GM21381 (cell line): ENCODE measurements around the gene TPRA1.

Source experiments
- ATAC-seq: cut with Tn5 transposase; IDR thresholded peaks from one replicate; pipeline ENCODE4 v1.9.1; 2021; ENCODE audit warnings: mild to moderate bottlenecking, moderate library complexity; ENCODE audit not compliant: unreplicated experiment

TPRA1 gene

DNA sequence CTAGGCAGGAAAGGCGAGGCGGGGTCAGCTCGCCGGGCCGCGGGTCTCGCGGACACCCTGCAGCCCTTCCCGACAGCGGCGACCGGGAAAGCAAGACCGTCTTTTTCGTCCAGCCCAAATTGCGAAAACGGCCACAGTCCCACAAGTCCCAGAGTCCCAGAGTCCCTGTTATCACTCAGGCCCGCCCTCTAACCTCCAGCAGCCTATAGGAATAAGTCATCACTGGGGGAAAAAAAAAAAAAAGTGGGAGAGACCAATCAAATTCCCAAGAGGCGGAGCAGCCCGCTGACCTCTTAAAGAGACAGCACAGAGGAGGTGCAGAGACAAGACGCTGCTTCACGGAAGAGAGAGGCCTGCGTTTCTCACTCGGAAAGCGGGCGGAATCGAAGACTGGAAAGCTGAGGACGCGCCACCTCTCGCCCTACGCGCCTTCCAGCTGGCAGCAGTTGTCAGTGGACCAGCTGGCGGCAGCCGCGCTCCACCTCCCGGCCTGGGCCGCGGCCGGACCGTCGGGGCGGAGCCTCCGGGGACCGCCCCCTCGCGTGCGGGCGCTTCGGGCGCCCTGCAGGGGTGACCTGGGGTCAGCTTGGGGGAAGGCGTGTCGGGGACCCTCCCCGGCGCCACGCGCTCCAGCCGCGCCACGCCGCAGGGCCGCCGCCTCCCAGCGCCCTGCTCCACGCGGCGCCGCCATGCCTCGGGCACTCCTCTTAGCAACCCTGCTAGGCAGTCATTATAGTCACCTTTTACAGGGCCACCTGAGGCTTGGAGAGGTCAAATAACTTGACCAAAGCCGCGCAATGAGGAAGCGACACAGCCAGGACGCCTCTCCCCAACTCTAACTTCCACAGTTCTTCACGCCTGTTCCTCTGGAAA is at the start of gene TPRA1:
Gene TPRA1, minus strand, starts transcription at position 141 of the 873 bp plus-strand sequence. CDS start 10,587 bp downstream, outside the sequence.
- peak; percentile 69 for ATAC-seq

DNA sequence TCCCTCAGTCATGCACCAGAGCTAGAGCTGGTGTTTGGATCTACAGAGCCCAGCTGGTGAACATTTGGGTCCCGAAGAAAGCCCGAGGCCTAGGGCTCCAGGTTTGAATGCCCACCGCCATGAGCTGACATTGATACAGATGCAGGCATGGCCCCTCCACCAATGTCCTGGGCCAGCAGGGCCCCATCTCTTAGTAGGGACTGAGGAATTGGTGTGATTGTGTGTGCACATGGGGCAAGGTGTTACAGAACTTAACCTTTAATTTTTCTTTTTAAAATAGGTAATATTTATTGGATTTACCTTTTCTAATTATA is 49.5 kb upstream of the TPRA1 start:
- ATAC-seq = no peak

- no peak for ATAC-seq
Measured at GRCh38 chr3:127639173-127640041, 48.9 kb upstream of the TPRA1 start.

DNA sequence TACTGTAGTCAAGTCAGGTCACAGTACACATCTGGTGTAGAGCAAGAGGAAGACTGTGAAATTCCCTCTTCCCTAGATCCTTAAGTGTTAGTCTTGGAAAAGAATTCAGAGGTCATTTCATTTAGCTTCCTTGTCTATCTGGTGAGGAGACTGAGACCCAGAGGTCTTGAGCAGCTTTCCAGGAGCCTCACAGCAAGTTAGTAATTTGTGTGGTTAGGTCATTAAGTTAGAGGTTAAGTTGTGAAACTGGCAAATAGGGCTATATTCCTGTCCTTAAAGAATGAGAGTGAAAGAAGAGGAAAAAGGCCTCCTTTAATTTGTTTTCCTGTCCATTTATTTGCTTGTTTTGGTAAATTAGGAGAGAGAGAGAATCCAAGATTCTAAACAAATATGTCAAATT is 47.4 kb upstream of the TPRA1 start:
- ATAC-seq = no peak

DNA sequence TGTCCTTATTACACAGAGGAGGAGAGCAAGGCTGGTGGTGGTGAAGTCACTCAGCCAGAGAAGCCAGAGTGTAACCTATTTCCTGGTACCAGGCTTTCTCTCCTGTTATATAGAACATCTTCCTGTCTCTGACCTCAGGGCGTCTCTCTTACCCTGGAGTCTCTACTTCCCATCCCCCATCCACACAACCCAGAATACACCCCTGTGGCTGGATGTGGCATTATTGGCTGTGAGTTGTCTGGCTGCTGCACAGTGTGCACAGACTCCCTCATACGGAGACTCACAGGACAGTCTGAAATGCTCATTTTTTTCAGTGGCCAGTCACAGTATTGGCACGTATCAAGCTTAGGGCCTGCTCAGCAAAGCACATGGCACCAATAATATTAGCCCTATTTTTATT is 47.0 kb upstream of the TPRA1 start:
- no peak for ATAC-seq

DNA sequence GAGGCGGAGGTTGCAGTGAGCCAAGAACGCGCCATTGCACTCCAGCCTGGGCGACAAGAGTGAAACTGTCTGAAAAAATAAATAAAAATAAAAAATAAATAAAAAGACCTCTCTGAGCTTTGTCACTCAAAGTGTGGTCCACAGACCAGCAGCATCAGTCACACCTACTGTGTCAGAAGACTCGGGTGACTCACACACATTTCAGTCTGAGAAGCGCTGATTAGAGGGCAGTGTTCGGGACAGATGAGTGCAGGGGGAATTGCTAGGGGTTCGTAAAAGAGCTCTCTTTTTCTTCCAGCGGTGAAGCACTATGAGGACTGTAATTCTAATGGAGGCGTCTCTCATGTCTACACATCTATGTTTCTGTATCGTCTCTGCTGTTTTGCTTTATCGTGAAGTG is 44.1 kb upstream of the TPRA1 start:
- ATAC-seq = no peak

- ATAC-seq = no peak
Measured at GRCh38 chr3:127632035-127632820, 41.7 kb upstream of the TPRA1 start.

DNA sequence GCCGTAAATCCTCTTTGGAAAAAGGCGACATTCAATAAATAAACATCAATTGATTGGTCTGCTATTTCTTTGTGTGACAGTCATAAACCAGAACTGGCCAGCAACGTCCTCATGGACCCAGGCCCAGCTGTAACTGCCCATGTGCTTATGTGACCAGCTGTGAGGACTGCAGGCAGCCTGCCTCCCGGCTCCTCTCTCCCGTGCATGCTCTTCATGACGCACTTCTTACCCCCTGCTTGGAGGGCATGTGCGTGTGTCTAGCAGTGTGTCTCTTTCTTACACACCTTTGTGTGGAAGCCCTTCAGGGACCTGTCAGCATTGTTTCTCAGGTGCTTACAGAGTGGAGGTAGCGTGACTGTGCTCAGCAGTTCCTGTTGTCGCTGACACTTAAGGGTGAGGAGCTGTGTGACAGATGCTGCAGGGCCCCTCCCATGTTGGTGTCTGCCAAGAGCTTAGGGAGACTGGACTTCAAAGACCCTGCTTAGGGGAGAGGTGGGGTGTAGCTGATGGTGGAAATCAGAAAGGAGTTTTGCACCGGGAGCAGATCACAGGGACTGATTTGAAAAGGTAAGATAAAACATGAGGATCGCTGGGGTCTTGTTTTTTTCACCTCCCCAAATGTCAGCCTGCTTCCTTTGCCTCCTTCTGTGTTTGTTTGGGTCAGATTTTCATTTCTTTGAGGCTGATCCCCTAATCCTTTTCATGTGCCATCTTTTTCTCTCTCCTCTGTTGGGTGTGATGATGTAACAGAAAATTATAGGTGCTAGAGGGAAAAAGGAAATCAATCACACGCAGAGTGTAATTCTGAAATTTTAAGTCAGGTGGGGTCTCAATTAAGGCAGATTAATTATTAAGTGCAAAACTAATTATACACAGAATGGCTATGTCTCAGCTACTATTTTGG is 40.5 kb upstream of the TPRA1 start:
- ATAC-seq = no peak

- no peak for ATAC-seq
Measured at GRCh38 chr3:127629467-127630403, 39.2 kb upstream of the TPRA1 start.

DNA sequence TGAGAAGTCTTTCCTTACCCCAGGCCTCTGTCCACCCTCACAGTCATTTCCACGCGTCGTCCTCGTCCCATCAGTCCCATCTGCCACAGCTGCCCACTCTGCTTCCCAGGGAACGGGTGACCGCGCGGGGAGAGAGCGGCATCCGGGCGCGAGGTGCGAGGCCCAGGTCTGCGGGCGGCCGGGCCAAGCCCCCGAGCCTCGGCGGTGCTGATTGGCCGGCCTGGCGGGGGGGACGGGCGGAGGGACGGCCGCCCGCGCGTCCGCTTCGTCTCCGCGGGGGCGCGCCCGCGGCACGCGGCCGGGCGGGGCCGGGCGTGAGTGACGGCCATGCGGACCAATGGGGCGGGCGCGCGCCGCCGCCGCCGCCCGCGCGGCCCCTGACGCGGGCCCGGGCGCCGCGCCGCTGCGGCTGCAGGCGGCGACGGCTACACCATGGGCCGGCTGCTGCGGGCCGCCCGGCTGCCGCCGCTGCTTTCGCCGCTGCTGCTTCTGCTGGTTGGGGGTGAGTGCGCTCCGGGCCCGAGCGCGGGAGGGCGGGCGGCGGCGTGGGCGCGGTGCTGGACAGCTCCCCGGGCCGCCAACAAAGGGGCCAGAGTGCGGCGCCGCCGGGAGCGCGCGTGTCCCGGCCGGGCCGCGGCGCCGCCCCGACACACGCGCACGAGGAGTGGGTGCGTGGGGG is 38.4 kb upstream of the TPRA1 start, which contains the start of gene PODXL2:
Gene PODXL2, plus strand, starts transcription at position 398 of the 679 bp plus-strand sequence. Its CDS starts 35 bp downstream, at position 433.
- ATAC-seq = peak; percentile 62

- no peak for ATAC-seq
Measured at GRCh38 chr3:127628426-127628787, 37.9 kb upstream of the TPRA1 start.

DNA sequence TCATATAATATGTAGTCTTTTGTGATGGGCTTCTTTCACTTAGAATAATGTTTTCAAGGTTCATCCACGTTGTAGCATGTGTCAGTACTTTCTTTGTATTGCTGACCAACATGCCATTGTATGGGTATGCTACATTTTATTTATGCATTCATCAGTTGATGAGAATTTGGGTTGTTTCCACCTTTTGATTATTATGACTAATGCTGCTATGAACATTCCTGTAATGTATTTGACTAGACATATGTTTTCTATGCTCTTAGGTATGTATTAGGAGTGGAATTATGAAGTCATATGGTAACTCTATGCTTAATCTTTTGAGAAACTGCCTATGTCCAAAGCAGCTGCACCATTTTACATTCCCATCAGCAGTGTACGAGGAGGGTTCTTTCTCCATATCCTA is 35.3 kb upstream of the TPRA1 start:
- ATAC-seq = no peak

- ATAC-seq = no peak
Measured at GRCh38 chr3:127624063-127624462, 33.5 kb upstream of the TPRA1 start.

- ATAC-seq = no peak
Measured at GRCh38 chr3:127622772-127623576, 32.4 kb upstream of the TPRA1 start.

DNA sequence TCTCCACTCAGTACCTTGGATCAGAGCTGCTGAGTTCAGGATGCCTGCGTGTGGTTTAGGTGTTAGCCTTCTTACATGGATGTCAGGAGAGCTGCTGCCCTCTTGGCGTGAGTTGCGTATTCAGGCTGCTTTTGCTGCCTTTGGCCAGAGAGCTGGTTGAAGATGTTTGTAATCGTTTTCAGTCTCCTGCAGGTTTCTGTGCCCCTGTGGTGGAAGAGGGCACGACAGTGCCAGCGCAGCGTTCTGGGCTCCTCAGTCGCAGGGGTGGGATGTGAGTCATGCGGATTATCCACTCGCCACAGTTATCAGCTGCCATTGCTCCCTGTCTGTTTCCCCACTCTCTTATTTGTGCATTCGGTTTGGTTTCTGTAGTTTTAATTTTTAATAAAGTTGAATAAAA is 31.5 kb upstream of the TPRA1 start:
- ATAC-seq = no peak

GRCh38 chr3:127620637-127621375 is 30.3 kb upstream of the TPRA1 start:
- no peak for ATAC-seq

GRCh38 chr3:127618891-127619290 is 28.4 kb upstream of the TPRA1 start:
- no peak for ATAC-seq
